GM19351 (cell line): ENCODE data around the gene ADAMTS13.

Source experiments
- ATAC-seq: cut with Tn5 transposase; IDR thresholded peaks from one replicate; pipeline ENCODE4 v1.9.1; 2021; ENCODE audit warnings: mild to moderate bottlenecking, moderate library complexity; ENCODE audit not compliant: unreplicated experiment

Gene ADAMTS13

DNA sequence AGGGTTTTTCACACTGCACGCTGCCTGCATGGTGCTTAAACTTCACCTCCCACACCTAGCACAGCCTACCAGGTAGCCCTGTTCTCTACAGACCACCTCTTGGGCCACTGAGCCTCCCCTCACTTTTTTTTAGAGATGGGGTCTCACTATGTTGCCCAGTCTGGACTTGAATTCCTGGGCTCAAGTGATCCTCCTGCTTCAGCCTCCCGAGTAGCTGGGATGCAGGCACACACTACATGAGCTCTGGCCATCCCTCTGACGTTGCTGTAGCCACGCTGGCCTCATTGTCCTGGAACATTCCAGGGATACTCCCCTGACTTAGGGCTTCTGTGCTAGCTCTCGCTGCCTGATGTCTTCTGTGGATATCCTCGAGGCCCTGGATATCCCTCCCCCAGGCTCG is 30.4 kb downstream of the ADAMTS13 start:
- no peak for ATAC-seq

DNA sequence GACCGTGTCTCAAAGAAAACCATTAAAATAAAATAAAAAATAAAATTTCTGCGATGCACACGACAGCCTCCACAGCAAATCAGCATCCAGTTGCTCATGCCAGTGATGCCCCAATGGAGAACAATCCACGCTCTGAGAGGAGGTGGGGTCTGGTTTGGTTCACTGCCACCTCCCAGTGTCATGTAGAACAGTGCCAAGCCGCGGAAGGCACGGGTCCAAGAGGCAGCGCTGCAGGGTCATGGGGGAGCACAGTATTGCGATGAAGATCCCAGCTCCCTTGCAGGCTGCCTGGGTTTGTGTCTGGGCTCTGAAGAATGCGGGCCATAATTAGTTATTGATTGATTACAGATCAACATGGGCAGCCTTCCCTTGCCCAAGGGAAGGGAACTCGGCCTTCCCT is 31.5 kb downstream of the ADAMTS13 start:
- ATAC-seq, result no peak

DNA sequence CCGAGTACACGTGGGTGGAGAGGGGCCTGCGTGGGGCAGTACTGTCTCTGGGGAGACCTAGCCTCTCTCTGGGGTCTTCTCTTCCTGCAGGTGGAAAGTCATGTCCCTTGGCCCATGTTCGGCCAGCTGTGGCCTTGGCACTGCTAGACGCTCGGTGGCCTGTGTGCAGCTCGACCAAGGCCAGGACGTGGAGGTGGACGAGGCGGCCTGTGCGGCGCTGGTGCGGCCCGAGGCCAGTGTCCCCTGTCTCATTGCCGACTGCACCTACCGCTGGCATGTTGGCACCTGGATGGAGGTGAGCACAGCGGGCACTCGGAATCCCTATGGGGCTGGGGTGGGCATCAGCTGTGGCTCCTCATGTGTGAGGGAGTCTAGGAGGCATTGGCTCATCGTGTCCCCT is 32.2 kb downstream of the ADAMTS13 start:
- no peak for ATAC-seq

DNA sequence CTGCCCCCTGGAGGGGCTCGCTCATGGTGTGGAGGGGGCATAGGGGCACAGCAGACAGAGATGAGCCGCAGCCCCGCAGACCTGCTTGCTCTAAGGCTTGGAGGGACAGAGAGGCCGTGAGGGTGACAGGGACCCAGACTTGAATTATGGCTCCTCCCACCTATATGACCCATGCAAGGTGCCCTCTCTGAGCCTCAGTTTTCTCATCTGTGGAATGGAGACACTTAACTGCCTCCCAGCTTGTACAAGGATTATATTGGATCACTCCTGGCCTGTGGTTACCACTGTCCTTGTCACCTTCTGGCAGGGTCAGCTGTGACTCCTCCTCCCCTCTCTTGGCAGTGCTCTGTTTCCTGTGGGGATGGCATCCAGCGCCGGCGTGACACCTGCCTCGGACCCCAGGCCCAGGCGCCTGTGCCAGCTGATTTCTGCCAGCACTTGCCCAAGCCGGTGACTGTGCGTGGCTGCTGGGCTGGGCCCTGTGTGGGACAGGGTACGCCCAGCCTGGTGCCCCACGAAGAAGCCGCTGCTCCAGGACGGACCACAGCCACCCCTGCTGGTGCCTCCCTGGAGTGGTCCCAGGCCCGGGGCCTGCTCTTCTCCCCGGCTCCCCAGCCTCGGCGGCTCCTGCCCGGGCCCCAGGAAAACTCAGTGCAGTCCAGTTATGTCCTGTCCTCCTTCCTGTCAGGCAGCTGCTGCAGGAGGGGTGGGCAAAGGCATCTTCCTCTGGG is 32.9 kb downstream of the ADAMTS13 start:
- no peak for ATAC-seq

DNA sequence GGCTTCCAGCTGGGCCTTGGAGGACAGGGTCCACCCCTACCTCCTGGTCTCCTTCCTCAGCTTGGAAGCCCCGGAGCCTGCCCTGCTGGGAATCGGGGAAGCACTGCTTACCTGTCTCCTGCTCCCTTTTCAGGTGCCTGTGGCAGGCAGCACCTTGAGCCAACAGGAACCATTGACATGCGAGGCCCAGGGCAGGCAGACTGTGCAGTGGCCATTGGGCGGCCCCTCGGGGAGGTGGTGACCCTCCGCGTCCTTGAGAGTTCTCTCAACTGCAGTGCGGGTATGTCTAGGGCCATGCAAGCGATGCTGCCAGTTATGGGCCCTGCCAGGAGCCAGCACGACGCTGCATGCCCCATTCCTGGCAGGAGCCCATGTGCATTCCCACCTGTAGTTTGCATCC is 33.8 kb downstream of the ADAMTS13 start:
- ATAC-seq, result no peak

DNA sequence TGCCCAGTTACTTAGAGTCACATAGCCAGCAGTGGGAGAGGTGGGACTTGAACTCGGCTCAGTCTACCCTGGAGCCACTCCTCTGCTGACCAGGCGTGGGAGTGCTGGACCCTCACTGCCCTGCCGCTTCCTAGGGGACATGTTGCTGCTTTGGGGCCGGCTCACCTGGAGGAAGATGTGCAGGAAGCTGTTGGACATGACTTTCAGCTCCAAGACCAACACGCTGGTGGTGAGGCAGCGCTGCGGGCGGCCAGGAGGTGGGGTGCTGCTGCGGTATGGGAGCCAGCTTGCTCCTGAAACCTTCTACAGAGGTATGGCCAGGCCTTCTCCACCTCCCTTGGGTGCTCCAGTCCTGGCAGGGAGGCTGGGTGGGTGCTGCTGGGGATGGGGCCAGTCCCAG is 34.2 kb downstream of the ADAMTS13 start:
- ATAC-seq, result no peak

DNA sequence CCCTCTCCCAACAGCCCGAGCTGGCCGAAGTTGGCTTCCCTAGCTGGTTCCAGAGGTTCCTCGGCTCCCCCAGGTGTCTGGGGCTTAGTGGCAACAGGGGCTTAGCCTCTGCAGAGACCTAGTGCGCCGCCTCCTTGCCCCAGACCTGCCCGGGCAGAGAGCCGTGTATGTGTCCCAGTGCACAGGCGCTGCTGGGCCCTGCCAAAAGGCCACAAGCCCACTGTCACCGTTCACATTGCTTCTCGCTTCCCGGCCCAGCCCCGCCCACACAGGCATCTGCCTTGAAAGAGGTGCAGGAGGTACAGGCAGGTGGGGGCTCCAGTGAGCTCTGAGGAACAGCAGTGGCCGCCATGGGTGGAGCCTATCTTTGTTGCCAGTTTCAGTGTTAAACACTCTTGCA is 35.1 kb downstream of the ADAMTS13 start:
- no peak for ATAC-seq

DNA sequence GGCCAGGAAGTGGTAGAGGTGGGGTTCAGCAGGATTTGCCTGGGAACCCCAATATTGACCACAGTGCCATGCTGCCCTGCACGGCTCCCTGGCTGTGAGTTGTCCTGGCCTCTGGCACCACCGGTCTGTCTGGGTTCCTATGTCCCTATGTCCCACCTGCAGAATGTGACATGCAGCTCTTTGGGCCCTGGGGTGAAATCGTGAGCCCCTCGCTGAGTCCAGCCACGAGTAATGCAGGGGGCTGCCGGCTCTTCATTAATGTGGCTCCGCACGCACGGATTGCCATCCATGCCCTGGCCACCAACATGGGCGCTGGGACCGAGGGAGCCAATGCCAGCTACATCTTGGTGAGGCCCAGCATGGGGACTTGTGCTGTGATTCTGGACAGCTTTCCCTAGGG is 35.6 kb downstream of the ADAMTS13 start:
- ATAC-seq, result no peak

DNA sequence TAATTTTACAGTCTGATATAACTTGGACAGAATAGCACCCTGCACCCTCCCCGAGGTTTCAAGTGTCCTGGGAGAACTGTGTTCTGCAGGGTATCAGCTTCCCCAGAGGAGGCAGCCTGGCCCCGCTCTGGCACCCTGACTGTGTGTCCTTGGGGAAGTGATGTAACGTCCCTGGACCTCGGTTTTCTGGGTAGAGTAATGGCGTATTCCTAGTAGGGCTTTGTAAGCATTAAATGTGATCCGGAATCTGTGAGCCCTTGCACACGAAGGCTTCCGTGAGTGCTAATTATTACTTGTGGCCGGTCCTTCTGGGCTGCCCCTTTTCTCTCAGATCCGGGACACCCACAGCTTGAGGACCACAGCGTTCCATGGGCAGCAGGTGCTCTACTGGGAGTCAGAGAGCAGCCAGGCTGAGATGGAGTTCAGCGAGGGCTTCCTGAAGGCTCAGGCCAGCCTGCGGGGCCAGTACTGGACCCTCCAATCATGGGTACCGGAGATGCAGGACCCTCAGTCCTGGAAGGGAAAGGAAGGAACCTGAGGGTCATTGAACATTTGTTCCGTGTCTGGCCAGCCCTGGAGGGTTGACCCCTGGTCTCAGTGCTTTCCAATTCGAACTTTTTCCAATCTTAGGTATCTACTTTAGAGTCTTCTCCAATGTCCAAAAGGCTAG is 36.6 kb downstream of the ADAMTS13 start:
- no peak for ATAC-seq

DNA sequence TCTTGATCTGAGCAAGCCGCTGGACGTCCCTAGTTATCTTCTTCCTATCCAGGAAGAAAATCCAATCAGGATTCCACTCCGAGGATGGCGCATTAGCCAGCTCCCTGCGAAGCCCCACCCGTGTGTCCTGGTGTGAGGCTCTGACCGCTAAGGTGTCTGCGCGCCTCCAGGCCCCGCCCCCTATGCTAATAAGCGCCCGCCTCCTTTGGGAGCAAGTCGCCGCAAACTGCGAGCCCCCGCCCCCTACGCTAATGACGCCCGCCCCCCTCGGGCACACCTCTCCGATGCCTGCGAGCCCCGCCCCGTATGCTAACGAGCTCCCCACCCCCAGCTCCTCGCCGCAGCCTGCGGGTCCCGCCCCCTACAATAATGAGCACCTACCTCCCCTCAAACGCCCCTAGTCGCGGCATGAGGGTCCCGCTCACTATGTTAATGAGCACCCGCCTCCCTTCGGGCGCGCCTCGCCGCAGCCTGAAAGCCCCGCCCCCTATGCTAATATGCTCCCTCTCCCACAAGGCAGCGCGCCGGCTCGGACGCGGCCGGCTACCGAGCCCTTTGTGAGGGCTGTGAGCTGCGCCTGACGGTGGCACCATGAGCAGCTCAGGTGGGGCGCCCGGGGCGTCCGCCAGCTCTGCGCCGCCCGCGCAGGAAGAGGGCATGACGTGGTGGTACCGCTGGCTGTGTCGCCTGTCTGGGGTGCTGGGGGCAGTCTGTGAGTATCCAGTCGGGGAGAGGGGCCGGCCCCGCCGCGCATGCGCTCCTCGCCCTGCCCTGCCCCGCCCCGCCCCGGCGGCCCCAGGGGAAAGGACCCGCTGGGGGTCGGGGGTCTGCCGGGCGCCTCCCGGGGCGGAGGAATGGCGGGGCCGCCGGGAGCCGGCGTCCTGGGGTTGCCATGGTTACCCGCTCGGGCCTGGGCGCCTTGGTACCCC is 37.6 kb downstream of the ADAMTS13 start, which contains the start of gene CACFD1:
Gene CACFD1, plus strand, starts transcription at position 503 of the 929 bp plus-strand sequence. Its CDS starts 89 bp downstream, at position 592.
- ATAC-seq, result peak; percentile 82

DNA sequence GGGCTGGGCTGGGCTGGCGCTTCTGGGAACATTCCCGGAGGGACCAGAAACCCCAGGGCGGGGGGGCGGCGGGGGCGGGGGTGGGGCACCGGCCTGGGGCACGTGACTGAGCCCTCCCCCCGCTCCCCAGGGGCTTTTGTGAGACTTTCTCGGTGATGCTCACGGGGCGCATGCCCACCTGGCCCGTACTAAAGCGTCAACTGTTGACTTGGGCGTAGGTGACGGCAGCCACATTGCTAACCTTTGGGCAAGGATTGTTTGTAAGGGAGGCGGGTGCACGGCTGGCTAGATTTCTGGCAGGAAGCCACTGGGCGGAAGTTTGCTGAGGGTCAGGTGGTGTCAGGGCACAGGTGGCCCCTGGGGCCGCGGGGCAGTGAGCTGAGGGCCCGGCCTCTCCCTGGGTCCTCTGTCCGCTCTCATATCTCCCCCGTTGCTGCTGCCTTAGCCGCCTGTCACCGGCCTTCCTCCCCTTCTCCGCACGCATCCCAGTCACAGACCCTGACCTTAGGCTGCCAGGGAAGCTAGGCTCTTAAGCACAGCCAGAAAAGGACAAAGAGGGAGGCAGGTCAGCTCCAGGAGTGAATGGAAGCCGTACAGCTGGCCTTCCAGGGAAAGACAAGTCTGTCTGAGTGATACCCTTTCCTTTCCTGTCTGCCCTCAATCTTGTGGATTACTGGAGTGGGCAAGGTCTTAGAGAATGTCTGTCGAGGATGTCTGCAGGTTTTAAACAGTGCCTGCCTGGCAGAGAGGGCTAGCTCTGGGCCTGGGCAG is 38.4 kb downstream of the ADAMTS13 start:
- no peak for ATAC-seq

DNA sequence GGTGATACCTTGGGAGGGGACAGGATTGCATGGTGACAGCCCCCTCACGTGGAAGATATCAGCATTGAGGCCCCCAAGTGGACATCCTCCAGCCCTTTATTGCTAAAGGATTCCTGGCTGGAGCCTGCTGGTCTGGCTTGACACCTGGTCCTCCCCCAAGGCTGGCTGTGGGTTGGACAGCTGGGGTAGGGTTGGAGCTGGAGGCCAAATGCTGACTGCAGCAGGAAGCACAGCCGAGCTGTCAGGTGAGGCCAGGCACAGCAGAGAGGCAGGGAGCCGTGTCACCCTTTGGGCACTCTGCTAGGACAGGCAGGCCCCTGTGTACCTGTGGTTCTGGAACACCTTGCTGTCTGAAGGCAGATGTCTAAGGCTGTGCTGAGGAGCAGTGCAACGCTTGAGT is 39.8 kb downstream of the ADAMTS13 start:
- ATAC-seq, result no peak

DNA sequence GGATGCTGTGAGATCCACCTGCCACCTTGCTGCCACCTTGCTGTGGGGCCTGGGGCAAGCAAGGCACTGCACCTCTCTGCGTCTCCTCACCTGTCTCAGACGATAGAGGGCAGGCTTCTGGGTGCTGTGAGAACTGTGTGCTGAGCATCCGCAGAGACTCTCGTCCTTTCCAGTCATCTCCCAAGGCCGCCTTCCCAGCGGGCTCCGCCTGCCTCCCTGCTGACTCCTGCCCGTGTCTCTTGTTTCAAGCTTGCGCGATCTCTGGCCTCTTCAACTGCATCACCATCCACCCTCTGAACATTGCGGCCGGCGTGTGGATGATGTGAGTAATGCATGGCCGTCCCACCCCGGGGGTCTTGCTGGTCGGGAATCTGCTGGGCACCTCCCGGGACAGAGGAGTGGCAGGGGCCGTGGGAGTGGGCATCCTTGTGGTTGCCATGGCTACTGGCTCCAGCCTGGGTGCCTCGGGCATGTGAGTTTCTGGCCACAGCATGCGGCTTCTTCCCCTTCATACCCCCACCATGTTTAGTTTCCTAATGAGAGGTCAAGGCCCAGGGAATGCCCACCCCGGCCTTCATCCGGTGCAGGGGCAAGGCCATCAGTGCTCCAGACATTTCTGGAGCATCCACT is 41.2 kb downstream of the ADAMTS13 start:
- ATAC-seq, result no peak

DNA sequence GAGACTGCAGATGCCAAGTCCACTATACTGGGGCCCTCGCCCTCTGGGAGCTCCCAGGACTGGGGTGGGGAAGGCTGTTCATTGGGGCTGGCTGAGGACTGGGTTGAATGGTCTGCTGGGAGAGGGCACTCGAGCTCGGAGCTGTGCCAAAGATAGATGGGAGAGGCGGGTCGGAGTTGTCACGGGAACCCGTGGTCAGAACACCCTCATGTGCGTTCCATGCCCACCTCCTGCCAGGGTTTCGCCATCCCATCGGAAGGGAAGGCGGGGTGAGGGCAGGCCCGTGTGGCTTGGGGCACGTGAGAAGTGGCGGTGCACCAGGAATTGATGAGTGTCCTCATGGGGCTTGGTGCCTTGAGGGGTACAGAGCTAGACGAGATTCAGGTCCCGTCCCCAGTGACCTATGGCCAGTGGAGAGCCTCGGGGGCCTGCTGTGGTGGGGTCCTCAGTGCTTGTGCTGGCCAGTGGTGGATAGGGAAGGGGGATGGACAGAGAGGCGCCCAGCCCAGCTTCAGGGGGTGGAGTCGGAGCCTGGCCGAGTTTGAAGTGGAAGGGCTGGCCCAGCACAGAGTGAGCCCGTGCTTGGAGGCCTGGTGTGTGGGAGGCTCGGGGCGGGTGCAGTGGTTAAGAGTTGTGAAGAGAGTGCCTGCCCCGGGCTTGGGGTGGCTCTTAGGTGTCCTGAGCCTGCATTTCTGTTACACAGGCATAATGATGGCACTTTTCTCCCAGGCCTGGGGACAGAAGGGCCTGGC is 41.9 kb downstream of the ADAMTS13 start:
- ATAC-seq, result no peak

DNA sequence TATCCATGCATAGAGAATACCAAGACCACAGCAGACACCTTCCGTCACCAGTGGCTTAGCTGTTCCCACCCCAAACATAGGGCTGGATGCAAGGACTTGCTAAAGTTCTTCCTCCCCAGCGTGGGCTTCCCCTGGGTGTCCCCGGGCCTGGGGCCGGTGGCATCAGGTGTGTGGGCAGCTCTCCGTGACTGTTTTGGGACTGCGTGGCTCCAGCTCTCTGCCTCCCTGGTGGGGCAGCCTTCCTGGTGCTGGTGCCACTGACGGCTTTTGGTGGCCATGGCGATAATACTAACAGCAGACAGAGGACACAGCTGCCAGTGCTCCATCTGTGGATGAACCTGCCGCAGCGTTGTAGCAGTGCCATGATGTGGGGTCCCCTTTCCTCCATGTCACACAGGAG is 42.5 kb downstream of the ADAMTS13 start:
- ATAC-seq, result no peak

DNA sequence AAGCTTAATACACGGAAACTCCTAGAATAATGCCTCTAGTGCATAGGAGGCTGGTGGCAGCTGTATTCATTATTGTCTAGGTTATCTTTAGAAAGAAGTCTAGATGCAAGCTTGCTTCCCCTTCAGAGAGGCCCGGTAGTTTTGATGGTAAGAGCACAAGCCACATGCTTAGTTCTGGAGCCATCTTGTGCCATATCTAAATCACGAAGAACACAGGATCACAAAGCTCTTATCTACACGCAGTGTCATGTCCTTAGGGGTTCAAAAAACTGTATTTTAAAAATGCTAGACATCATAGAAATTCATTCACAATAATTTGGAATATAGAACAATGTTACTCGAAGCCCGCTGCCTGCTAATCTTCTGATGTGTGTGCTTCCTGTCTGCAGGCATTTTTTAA is 43.8 kb downstream of the ADAMTS13 start:
- ATAC-seq, result no peak

DNA sequence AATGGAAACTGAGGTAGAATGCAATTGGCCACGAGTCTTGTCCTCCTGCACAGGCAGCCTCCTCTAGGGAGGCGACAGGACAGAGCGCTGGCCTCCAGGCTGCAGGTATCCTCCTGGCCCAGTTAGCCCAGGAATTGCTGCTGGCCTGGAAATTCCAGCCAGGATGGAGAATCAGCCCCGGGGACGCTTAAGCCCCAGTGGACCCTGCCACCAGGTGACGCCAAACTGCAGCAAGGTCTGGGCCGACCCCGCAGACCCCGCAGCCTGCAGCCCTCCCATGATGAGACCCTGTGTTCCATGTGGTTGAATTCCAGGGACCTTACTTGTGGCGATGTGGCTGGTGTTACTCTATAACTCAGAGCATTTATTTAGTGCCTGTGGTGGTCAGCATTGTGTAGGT is 44.9 kb downstream of the ADAMTS13 start:
- ATAC-seq, result no peak

DNA sequence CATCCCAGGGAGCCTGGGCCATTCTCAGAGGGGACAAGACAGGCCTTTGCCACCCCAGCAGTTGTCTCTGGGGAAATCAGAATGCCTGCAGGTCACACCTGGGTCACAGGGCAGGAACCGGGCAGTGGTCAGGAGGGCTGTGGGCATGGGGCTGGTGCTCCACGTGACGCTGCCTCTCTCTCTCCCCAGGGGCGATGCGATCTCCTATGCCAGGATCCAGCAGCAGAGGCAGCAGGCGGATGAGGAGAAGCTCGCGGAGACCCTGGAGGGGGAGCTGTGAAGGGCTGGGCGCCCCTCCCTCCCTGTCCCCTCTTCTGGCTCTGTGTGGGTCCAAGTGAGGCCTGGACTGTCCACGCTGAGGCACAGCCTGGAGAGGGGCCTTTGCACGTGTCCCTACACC is 46.2 kb downstream of the ADAMTS13 start:
- no peak for ATAC-seq

DNA sequence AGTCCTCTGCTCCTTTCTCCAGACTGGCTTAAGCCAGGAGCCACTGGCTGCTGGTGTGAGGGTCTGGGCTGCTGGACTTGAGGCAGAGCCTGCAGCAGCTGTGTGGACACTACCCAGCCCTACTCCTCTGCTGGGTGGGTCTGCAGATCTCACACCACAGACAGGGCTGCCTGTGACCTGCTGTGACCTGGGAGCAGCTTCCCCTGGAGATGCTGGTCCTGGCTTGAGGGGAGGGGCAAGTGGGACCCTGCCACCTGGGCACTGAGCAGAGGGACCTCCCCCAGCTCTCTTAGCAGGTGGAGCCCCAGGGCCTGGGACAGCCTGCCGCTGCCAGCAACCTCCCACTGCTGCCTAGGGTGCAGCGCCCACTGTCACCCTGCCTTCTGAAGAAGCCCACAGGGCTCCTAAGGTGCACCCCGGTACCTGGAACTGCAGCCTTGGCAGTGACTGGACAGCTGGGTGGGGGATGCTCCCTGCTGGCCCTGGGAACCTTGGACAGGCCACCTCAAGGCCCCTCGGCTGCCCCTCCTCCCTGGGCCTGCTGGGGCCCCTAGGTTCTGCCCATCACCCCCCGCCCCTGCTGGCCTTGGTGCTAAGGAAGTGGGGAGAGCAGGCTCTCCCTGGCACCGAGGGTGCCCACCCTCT is 46.7 kb downstream of the ADAMTS13 start:
- ATAC-seq, result no peak
